K562 (cell line): ENCODE results near the gene MT1M.

ENCODE experiments used
- BHLHE40 ChIP-seq: IDR thresholded peaks from 2 replicates; pipeline ENCODE4 v1.6.1; 2011; ENCODE audit warnings: low read length, improper control_type of control experiment
- CTCF ChIP-seq, 3 experiments: IDR thresholded peaks in 2 of 3; conservative IDR thresholded peaks in 1 of 3; 2 replicates each; pipeline ENCODE4 v1.5.1; 2011 to 2012; ENCODE audit warnings: low read length in 3 of 3, mild to moderate bottlenecking in 3 of 3, control low read depth in 2 of 3, improper control_type of control experiment in 1 of 3, inconsistent platforms in 1 of 3, low read depth in 1 of 3, mixed read lengths in 1 of 3, moderate library complexity in 1 of 3; ENCODE audit not compliant: insufficient read depth in 2 of 3
- EGR1 ChIP-seq: fragments of 450-650 bp; conservative IDR thresholded peaks from 2 replicates; pipeline ENCODE4 v1.6.1; 2017; ENCODE audit warnings: mild to moderate bottlenecking
- MTA2 ChIP-seq: fragments of 450-650 bp; IDR thresholded peaks from 2 replicates; pipeline ENCODE4 v1.6.1; 2016; ENCODE audit warnings: low read depth
- MYBL2 ChIP-seq, 2 experiments: fragments of 450-650 bp in 1 of 2; sonication (generic) in 1 of 2; formaldehyde crosslinking in 1 of 2; IDR thresholded peaks; 2 replicates each; pipeline versions ENCODE4 v1.6.1 to v1.8.1; 2017 to 2022; ENCODE audit warnings: borderline replicate concordance in 1 of 2, inconsistent platforms in 1 of 2, low read depth in 1 of 2, mild to moderate bottlenecking in 1 of 2, missing genetic modification reagents in 1 of 2, moderate library complexity in 1 of 2
- MYC ChIP-seq, 2 experiments: fragments of 250-450 bp in 1 of 2; sonication (Bioruptor Pico) in 1 of 2; IDR thresholded peaks; 2 replicates each; pipeline versions ENCODE4 v1.5.1 to v1.6.1; 2012 to 2021; ENCODE audit warnings: low read depth in 2 of 2, borderline replicate concordance in 1 of 2, improper control_type of control experiment in 1 of 2, low read length in 1 of 2, mild to moderate bottlenecking in 1 of 2, moderate library complexity in 1 of 2
- POLR2AphosphoS5 ChIP-seq: IDR thresholded peaks from 2 replicates; pipeline ENCODE4 v1.6.1; 2011; ENCODE audit warnings: mild to moderate bottlenecking, low read depth, low read length, moderate library complexity; ENCODE audit not compliant: control insufficient read depth, insufficient read depth
- POLR2G ChIP-seq: fragments of 200-400 bp; formaldehyde crosslinking; IDR thresholded peaks from 2 replicates; pipeline ENCODE4 v1.6.1; 2017; ENCODE audit warnings: low read depth, mild to moderate bottlenecking, antibody characterized with exemption, low read length, moderate library complexity
- RAD21 ChIP-seq, 2 experiments: fragments of 250-450 bp in 1 of 2; fragments of 450-650 bp in 1 of 2; sonication (Bioruptor Pico) in 1 of 2; formaldehyde crosslinking in 1 of 2; IDR thresholded peaks in 1 of 2; conservative IDR thresholded peaks in 1 of 2; 2 replicates each; pipeline versions ENCODE4 v1.4.0 to v1.8.0; 2020 to 2022; ENCODE audit warnings: mild to moderate bottlenecking in 2 of 2, moderate library complexity in 1 of 2
- TCF7 ChIP-seq: sonication (generic); IDR thresholded peaks from 2 replicates; pipeline ENCODE4 v1.6.1; 2016; ENCODE audit warnings: antibody characterized with exemption, borderline replicate concordance
- ZHX1 ChIP-seq: fragments of 150-350 bp; conservative IDR thresholded peaks from 2 replicates; pipeline ENCODE4 v1.6.1; 2014; ENCODE audit warnings: low read length

- TF ChIP-seq TCF7 (no peak), MYBL2 (IDR thresholded peaks at IDR 0.05; ENCODE audit: low read depth) (no peak), MYBL2 (CRISPR knock-in tag; IDR thresholded peaks at IDR 0.05; ENCODE audit: borderline replicate concordance) (no peak), MYC (IDR thresholded peaks at IDR 0.05; ENCODE audit: low read depth, low read length) (no peak), MYC (CRISPR knock-in tag; IDR thresholded peaks at IDR 0.05; ENCODE audit: borderline replicate concordance, low read depth) (no peak), RAD21 (CRISPR knock-in tag; conservative IDR thresholded peaks at IDR 0.05 in 1 of 2, IDR thresholded peaks at IDR 0.05 in 1 of 2) (no peak), CTCF (IDR thresholded peaks at IDR 0.05 in 2 of 3, conservative IDR thresholded peaks at IDR 0.05 in 1 of 3; ENCODE audit: insufficient read depth in 2 of 3, low read depth in 1 of 3, low read length in 3 of 3) (no peak), BHLHE40 (no peak), ZHX1 (no peak), EGR1 (no peak), POLR2AphosphoS5 (no peak), POLR2G (no peak), MTA2 (no peak)
Observed at GRCh38 chr16:56607675-56608042, 24.8 kb upstream of the MT1M start.
